Kidney tubule cell (primary cell): Measurements from ENCODE around the gene RER1.

ENCODE experiments used
- DNase-seq: peaks from one replicate; pipeline ENCODE4 v3.0.0-alpha.2; 2018; ENCODE audit warnings: low spot score

Gene RER1

DNA sequence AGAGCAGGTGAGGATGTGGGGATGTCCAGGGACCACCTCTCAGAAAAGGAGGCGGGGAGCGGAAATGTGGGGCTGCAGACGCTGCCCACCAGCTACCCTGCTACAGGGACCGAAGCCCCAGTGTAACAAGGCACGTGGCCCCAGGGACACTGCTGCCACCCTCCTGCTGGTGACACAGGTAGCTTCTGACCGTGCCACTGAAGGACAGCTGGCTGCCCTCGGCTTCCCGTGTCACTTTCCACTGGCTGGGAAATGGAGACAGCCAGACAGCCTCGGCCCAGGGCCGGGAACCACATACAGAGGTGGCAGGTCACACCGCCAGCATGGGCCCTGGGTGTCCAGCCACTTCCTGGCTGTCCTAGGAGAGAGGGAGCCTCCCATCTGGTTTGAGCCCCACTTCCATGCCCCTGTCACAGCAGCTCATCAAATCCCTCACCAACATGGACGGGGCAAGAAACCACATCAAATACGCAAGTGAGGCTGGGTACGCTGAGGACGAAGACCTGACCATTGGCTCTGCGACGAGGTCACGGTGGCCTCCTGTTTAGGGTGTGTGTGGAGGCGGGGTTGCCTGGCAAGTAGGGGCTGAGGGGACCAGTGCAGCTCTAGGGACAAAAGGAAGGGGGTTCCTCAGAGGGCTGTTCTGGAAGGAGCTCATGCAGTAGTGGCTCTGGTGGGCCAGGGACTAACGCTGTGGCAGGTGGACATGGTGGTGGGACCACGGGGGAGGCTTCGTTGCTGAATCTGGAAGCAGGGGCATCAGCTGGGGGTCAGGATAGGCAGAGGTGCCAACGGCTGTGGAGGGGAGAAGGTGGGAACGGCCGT is 15.7 kb downstream of the RER1 start:
- no peak for DNase-seq

DNA sequence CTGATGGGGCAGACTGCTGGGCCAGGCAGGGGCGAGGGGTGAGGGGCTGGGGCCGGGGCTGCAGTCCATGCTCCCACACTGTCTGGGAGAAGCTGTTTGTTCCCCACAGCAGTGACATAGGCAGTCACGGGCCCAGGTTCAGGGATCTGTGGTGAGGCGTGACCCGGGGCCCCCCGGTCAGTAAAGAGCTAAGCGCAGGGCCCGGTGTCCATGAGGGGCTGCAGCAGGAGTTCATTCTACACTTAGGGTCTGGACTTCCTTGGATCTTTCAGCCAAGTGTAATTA is 16.3 kb downstream of the RER1 start:
- DNase-seq: no peak

DNA sequence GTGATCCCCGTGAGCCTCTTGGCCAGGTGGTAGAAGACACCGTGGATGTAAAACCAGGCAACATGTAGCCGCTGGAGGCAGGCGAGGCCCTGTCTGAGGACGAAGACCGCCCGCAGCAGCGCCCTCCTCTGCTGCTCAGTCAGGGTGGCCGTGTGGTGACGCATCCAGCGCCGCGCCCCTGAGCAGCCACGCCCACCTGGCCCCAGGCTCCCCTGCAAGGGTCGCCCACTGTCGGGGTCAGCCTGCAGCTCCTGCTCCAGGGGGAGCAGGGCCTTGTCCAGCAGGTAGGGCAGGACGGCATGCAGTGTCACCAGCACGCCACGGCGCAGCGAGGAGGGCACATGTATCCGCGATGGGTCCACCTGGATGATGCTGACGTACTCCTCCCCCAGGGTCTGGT is 16.8 kb downstream of the RER1 start:
- no peak for DNase-seq

DNA sequence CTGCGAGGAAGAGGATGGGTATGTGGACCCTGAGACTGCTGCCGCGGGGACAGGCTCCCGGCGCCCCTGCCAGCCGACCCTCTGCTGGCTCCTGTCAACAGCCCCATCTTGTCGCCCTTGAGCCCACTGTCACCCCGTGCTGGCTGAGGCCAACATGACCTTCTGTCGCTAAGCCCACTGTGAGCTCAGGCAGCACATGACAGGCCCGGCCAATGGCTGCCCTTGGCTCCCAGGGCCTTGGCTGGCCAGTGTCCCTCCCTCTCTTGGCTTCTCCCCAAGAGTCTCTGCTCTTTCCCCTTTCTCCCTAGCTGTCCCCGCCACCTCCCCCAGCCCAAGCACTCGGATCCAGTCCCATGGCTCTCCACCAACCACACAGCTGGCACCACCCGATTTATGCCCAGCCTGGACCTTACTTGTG is 17.2 kb downstream of the RER1 start:
- DNase-seq: no peak

DNA sequence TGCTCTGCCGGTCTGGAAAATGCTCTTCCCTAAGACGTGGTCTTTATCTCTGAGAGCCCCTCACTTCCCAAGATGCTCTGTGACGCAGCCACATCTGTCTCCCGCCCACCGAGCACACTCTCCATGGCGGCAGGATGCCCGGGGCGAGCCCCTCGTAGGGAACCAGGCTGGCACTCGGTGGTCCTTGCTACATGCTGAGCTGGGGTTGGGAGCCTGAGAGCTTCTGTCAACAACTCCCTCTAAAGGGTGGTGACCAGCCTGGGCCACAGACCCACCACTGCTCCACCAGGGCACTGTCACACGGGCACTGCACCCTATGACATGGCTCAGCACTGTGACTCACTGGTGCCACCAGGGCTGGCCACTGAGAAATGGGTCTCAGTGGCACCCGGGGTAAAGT is 18.1 kb downstream of the RER1 start:
- no peak for DNase-seq

DNA sequence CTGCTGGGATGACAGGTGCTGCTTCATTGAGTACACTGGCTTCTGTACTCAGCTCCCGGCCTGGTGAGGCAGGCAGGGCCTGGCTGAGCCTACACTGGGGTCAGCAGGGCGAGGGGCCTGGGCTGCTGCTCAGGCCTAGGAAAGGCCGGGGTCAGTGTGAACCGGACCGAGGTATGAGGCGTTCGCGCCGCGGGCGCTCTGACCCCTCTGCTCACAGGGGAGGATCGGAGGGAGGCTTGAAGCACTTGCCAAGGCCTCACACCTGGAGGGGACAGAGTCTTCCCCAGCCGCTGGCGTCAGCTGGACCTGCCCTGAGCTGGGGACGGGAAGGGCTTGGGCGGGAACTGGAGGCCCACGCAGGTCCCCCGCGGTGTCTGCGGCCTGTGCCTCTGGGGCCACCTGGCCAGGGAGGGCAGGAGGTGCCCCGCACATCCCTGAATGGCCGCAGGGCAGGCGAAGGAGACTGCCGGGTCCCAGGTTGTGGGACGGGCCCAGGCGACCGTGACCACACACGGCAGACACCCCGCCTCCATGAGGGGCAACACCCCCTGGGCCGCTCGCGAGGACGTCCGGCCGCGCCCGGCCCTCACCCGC is 20.3 kb downstream of the RER1 start:
- peak; percentile 11 for DNase-seq

DNA sequence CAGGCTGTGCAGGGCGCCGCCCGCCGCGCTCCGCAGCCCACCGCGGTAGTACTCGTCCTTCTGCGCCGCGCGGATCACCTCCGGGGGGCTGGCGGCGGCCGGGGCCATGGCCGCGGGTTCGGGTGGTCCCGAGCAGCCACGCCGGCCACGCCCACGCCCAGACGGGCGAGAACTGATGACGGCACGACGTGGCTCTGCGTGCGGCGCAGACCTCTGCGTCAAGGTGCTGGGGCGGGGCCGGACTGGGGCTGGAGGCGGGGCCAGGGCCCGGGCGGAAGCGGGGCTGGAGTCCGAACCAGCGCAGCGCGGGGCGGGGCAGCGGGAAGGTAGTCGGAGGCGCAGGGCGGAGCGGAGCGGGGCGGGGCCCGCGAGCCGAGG is 20.7 kb downstream of the RER1 start, which contains the start of gene PEX10:
Gene PEX10 (minus strand): TSS at position 170 of the 378 bp plus-strand sequence. CDS start 62 bp downstream, at position 108.
- DNase-seq: peak; percentile 96

DNA sequence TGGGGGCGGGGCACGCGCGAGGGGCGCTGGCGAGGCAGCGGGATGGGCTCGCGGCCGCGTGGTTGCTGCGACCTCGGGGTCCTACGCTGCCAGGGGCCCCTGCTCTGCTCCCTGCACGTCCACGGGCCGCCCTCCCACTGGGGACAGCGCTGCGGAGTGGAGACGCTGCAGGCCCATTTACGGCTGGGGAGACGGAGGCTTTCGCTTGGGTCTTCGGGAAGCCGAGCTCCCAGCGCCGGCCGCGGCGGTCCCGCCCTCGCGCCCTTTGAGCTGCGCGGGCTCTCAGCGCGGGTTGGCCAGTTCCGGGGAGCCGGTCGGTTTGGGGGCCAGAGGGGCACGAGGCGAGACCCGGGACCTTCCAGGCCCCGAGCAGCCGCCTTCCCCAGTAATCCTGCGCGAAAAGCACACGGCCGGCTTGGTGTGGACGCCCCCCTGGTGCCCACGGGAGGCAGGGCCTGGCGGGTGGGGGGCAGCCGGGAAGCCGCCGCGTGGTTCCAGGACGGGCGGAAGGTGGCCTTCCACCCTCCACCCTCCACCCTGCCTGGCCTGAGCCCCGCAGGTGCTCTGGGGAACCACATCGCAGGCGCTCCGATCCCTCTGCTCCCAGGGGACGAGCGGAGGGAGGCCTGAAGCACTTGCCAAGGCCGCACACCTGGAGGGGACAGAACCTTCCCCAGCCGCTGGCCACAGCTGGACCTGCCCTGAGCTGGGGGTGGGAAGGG is 21.3 kb downstream of the RER1 start:
- peak; percentile 32 for DNase-seq

DNA sequence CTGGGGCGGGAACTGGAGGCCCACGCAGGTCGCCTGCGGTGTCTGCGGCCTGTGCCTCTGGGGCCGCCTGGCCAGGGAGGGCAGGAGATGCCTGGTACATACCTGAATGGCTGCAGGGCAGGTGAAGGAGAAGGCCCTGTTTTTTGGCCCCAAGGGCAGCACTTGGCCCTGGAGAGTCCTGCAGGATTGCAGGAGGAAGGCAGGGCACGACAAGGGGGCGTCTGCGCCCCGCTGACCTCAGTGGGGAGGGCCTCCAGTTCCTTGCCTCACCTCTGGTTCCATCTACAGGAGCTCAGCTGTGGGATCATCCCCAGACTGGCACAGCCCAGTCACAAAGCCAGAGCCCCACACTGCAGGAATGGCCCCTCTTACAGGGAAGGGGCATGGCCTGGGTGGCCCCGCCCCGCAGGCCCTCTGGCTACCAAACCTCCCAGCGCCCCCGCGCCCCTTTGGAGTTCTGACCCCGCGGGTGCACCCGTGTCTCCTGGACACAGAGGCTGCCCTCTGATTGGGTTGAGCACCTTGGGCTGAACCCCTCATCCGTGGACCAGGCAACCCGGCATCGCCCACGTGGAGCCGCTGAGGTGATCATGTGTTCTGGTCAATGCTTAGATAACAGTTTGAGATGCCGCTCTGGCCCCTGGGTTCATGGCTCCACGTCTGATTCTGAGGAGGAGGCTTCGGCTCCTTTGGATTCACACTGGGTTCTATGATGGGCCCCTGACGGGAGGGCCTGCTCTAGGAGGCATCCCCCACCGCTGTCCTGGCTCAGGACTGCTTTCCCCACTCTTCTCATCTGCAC is 22.1 kb downstream of the RER1 start:
- DNase-seq: peak; percentile 26

DNA sequence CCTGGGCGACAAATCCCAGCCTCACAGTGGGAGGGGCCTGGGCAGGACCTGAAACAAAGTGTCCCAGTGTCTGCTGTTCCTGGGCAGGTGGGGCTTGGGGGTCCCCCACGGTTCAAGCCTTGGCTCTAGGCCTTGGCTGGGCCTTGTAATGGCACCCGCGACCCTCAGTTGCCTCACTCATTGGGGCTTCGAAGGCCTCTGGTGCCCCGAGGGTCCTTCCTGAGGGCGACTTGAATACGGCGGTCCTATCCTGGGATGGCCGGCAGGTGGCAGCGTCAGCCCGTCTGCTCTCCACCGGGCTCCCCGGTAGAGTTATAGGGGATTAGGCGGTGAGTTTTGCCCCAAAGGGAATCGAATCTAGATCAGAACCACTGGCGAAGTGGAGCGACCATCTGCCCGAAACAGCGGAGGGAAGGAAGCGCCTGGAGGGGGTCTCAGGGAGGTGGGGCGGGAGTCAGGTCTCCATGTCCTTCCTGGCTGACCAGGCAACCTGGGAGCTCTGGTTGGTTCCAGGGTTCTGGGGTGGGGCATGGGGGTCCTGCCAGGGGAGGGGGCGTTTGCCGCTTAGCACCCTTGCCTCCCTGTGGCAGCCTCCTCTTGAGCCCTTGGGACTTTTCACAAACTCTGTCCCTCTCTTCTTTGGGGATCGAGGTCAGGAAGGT is 22.8 kb downstream of the RER1 start:
- peak; percentile 66 for DNase-seq

DNA sequence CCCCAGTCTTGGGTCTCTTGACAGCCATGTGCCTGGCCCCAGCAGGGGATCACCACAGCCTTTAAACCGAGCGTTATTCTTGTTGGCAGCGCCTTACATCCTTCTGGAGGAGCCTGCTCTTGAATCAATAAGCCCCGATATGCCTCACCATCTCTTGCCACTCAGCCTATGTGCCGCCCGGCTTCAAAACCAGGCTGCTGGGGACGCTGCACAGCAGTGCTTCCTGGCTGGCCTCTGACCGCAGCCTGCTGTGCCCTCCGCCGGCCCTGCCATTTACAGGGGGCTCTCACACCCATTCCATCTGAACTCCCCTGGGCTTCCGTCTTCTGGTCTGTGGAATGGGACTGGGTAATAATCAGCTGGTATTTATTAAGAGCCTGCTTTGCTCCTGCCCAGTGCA is 23.7 kb downstream of the RER1 start:
- no peak for DNase-seq

DNA sequence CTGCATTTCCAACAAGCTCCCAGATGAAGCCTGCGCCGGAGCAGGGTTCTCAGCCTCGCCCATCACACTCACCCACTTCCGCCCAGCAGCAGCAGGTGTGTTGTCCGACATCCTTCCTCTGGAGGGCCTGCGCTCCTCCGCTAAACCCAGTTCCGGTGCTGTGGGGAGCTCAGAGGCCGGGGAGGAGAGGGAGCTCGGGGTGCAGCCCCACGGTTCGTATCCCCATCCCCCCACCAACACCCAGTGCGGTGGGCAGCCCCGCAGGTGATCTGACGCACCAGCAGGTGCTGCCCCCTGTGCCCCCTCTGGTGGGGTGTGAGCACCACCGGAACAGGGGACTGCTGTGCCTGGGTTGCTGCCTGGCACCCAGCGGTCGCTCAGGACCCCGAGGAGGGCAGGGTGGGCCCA is 24.2 kb downstream of the RER1 start:
- no peak for DNase-seq

DNA sequence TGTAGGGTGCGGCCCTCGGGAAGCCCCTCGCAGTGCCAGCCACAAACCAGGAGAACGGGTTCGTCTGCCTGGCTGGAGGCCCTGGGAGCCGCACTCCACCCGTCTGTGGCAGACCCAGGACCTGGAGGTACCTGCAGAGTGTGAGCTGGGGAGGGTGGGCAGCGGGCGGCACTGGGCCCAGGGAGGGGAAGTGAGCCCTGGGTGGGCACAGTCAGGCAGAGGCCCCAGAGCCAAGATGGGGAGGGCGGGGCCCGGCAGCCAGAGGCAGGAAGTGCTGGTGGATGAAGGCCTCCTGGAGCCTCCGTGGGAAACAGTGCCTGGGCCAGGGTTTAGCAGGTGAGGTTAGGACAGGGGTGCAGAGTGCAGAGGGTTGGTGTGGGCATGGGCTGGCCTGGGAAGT is 24.8 kb downstream of the RER1 start:
- DNase-seq: no peak

DNA sequence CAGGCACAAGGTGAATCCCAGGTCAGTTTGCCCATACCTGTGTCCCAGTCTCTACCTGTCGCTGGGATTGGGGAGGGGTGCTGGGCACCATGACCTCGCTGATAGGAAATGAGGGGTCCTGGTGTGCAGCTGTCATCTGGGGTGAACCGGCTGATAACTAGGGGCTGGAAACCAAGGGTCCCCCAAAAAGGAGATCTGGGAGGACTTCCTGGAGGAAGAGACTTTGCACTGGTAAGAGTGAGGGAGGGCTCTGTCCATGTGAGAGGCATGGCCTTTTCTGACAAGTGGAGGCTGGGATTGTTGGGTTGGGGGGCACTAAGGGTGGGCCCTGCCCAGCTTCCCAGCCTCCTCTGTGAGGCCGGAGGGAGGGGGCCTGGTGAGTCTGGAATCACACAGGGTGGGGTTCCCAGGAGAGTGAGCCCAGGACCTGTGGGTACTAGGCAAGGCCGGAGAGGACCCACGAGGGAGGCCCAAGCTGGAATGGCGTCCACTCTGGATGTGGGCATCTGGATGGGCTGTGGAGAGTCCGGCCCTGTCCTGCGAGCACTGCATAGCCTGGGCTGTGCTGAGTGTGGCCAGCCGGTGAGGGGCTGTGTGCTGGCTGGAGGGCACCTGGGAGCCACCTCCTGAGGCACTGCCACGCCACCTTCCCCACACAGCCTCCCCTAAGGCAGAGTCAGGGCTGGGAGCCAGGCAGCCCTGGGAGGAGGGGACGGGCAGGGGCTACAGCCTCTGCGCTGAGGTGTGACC is 25.6 kb downstream of the RER1 start:
- DNase-seq: no peak

DNA sequence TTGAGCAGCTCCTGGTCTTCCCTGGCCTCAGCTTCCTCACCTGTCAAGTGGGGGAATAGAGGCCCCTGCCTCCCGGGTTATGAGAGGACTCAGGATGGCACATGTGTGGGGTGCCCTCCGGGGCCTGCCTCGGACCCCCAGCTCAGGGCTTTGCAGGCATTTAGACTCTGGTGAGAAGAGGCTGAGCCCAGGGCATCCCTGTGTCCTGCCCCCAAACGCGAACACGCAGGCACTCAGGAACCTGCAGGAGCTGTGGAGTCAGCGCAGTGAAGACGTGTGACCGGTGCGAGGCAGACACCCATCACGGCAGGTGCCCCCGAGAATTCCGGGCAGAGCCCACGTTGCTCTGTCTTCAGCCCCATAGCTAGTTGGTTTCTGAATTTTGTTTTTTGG is 26.2 kb downstream of the RER1 start:
- no peak for DNase-seq

DNA sequence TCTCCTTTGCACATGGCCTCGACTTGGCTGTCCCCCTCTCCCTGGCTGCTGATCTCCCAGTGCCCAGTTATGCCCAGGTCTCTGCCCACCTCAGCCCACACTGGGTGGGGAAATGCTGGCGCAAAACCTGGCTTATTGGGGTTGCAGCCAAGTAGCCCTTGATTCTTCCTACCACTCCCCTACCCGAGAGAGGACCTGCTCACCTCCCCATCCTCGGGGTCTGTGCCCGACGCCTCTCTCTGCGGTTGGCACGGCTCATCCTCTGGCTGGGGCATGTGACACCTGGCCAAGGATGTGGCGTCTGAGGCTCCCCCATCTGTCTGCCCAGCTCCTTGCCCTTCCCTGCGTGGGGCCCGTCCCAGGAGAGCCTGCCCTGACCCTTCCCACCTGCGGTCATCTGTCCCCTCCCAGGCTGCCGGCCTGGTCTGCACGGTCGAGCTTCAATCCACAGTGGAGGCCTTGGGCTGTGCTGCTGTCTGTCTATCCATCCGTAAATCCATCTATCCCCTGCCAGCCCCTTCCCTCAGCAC is 27.2 kb downstream of the RER1 start:
- DNase-seq: no peak

DNA sequence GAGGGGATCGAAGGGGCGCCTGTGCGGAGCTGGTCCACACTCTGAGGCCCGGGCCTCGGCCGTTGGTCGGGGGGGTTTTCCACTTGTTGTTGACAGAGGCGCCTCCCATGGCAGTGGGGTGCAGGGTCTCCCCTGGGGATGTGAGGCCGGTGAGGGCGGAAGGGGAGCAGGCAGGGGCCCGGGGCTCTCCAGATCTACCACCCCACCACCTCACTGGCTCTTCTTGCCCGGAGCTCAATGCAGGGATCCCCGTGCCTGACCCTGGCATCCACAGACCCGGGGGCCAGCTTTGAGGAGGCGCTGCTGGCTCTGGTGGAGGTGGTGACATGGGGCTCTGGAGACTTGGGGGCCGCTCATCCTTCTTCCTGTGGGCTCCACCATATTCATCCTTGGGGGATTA is 27.8 kb downstream of the RER1 start:
- DNase-seq: no peak

DNA sequence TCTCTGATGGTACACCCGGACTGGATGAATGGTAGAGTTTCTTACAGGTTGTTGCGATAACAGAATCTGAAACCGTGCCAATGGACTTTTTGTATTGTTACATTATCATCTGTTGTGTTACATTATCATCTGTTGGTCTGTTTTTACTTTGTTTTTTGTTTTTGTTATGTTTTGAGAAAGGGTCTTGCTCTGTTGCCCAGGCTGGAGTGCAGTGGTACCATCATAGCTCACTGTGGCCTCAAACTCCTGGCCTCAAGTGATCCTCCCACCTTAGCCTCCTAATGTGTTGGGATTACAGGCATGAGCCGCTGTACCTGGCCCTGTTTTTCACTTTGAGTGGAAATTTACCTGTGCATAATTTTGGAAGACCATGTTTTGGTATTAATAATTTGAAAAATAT is 30.9 kb downstream of the RER1 start:
- DNase-seq: no peak

DNA sequence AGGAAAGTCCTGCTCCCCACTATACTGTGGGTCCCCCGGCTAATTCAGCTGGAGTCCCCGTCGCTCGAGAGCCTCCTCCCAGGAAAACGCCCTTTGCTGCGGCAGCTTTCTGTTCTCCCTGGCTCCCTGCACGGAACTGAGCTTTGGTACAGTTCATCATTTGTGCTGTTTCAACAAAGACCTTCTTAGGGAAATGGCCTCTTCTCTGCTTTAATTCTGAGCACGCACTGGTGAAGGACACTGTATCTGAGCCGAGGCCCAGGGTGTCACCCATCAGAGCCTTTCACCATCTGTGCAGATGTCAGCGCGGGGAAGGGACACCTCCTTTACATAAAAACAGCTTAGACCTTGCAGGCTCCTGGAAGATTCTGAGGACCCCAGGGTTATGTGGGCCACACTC is 34.3 kb downstream of the RER1 start:
- DNase-seq: no peak

DNA sequence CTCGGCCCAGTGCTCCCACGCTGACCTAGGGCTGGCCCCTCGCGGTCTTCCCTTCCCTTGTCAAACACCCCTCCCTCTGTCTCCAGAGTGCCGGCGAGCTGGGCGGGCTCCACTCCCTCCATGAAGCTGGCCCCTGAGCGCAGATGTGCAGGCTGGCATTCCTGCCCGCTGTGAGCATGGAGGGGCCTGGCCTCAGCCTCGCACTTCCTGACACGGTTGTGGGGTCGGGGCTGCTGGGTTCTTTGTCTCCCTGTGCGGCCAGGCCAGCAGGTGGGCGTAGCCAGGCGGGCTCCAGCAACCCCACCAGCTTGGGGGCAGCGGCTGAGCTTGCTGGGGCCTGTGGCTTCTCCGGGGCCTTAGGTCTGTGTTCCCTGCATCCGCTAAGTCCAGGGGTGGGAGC is 34.9 kb downstream of the RER1 start:
- no peak for DNase-seq

DNA sequence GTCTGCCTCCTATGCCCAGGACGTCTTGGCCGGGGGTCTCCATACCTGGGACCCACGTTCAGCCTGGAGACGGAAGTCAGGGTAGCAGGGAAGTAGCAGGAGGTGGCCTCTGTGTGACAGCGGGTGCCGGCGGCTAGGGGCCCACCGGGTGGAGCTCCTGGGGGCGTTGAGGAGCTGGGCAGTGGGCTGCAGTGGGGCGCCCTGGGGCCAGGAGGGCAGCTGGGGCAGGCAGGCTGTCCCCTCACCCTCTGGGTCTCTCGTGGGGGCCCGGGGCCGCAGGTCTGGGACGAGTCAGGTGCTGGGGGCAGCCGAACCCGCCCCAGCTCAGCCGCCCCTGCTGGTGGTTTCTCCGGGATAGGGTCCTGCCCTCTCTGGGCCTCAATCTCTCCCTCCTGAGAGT is 35.4 kb downstream of the RER1 start:
- DNase-seq: no peak
